Measurements from ENCODE around the gene SCFD2.

SCFD2 gene

DNA sequence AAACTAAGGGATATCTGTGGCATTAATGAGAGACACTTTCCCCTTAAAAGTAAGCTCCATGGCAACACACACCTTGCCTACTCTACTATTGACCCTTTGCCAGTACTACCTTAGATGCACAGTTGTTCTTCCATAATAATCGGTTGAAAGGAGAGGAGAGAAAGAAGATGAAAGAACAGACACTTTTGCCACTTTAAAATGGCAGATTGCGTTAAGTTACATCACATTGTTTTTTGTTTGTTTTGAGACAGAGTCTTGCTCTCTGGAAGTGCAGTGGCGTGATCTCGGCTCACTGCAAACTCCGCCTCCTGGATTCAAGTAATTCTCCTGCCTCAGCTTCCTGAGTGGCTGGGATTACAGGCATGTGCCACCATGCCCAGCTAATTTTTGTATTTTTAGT lies 239.8 kb downstream of the SCFD2 start:
- no peak for TF ChIP-seq GATA3 (IDR thresholded peaks at IDR 0.05; ENCODE audit: low read depth, low read length)
- TF ChIP-seq GATA2 (IDR thresholded peaks at IDR 0.05; ENCODE audit: low read depth, low read length): no peak

DNA sequence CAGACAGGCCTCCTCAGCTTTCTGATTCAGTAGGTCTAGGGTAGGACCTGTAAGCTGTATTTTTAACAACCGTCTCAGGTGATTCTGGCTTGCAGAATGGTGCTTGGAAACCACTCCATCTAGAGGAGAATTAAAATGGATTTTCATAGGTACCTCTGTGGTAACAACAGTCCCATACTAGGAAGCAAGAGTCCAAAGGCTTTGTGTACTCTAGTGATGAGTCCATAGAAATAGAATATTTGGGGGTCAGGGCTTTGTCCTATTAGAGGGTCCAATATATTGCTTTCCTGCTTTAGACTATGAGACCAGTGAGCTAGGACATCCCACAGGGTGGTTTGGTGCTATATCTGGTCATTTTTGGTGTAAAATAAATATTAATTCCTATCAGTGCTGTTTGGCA lies 242.0 kb downstream of the SCFD2 start:
- TF ChIP-seq GATA3 (IDR thresholded peaks at IDR 0.05; ENCODE audit: low read depth, low read length): no peak
- no peak for TF ChIP-seq GATA2 (IDR thresholded peaks at IDR 0.05; ENCODE audit: low read depth, low read length)

DNA sequence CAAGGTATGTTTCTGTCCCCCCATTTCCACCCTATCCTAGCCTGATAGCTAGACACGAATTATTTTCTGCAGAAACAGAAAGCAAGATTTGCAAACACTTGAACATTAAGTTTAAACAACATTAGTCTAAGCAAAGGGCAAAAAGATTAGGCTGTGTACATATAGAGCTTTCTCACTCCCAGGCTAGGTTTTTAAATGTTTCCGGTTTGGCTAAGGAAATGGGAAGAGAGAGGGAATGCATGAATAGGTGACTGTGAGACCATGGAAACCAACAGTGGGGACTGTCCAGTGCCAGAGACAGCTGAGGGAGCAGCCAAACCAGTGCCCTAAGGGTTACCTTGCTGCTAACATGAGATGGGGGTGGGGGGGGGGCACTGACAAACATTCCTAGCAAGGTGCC lies 242.7 kb downstream of the SCFD2 start:
- TF ChIP-seq GATA2 (IDR thresholded peaks at IDR 0.05; ENCODE audit: low read depth, low read length) (no peak), GATA3 (IDR thresholded peaks at IDR 0.05; ENCODE audit: low read depth, low read length) (no peak)

DNA sequence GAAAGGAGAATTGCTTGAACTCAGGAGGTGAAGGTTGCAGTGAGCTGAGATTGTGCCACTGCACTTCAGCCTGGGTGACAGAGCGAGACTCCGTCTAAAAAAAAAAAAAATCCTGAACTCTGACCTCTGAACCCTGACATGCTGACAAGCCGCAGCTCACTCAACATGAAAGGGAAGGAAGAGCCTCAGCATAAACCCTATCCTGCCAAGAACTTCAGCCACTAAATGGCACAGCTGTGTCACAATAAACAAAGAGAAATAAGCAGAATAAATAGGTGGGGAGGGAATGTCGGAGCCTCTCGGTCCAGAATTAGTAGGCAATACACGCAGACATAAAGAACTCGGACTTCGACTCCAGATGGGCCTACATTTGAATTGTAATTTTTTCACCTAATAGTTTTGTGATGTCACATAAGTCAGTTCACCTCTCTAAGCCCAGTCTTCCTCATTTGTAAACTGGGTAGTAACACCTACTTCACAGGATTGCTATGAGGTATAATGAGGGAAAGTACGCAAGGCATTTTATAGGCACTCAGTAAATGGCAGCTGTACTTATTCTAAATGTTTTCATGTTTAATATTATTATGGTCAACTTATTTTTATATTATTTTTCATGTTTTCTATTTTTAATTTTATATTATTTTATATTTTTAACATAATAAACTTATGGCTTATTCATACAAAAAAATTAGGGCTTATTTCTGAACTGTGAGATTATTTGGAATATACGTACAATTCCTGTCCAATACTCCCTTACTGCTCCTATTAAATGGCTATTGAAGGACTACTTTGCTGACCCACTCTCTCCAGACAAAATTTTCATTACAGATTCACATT lies 243.4 kb downstream of the SCFD2 start:
- TF ChIP-seq GATA3 (IDR thresholded peaks at IDR 0.05; ENCODE audit: low read depth, low read length) (no peak), GATA2 (IDR thresholded peaks at IDR 0.05; ENCODE audit: low read depth, low read length) (no peak)

DNA sequence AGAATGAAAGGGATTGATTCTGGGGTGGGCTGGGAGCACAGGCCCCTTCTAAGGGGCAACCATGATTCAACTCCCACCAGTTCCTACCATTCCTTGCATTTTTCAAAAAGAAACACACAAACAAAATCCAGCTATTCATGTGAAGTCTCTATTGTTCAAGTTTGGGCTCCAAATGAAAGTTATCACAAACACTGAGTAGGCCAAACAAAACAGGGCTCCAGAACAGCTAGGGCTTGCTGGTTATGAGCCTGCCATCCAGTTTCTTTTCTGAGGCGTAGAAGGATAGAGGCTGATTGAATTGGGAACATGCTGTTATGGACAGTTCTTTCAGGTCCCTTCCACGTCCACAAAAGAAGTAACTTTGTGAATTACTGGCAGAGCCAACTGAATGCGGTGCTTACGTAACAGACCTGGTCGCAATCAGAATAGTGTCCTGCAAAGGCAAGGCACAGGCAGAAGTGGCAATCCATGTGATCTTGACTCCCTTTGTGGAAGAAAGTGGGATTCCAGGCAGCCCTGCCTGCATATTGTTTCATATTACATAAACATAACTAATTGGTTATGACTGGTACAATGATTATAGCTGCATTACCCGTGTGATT lies 244.5 kb downstream of the SCFD2 start:
- no peak for TF ChIP-seq GATA3 (IDR thresholded peaks at IDR 0.05; ENCODE audit: low read depth, low read length)
- no peak for TF ChIP-seq GATA2 (IDR thresholded peaks at IDR 0.05; ENCODE audit: low read depth, low read length)

DNA sequence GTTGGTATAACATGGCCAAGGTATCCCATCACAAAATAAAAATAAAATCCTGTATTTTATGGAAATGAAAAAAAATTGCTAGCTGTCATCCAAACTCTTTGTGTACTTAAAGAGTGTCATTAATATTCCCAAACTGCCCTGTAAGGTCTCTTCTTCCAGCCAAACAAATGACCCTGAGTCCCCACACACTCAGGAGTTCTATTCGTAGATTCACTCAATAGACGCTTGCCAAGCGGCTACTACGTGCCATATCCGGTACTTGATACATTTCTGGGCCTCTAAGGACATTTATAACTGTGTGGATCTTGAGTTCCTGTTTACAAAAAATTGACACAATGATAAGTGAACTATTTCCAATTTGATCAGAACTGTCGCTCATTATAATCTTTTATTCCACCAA lies 245.1 kb downstream of the SCFD2 start:
- TF ChIP-seq GATA2 (IDR thresholded peaks at IDR 0.05; ENCODE audit: low read depth, low read length) (no peak), GATA3 (IDR thresholded peaks at IDR 0.05; ENCODE audit: low read depth, low read length) (no peak)

DNA sequence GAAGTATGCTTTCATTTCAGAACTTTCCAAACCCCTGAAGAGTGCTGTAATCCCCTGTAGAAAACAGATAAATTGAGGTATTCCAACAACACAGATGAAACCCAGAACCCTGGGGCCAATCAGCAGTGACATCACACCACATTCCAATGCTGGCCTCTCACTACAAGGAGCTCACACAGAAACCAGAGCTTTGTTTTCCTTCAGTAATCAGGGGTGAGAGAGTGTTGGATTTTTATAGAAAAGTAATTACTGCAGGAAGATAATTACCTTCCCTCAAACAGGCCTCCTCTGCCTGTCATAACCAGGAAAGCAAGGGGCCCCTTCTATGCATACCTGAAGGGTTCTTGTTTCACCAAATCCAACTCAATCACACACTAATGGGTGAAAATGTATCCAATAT lies 246.2 kb downstream of the SCFD2 start:
- no peak for TF ChIP-seq GATA2 (IDR thresholded peaks at IDR 0.05; ENCODE audit: low read depth, low read length)
- TF ChIP-seq GATA3 (IDR thresholded peaks at IDR 0.05; ENCODE audit: low read depth, low read length): no peak

DNA sequence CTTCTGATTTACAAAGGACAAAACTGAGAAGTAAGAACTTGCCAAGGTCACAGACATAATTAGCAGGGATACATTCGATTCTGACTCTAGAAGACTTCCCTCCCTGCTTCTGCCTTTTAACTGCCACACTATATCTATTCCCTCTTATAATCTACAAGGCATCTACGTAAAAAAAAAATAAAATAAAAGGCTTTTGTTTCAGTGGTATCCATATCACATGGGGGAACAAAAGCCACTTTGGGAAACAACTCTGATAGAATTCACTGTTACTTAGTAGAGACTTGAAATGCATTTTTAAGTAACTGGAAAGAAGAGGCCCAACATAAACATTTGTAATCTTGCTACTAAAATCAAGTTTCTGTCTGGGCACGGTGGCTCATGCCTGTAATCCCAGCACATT lies 247.2 kb downstream of the SCFD2 start:
- TF ChIP-seq GATA2 (IDR thresholded peaks at IDR 0.05; ENCODE audit: low read depth, low read length): no peak
- no peak for TF ChIP-seq GATA3 (IDR thresholded peaks at IDR 0.05; ENCODE audit: low read depth, low read length)

DNA sequence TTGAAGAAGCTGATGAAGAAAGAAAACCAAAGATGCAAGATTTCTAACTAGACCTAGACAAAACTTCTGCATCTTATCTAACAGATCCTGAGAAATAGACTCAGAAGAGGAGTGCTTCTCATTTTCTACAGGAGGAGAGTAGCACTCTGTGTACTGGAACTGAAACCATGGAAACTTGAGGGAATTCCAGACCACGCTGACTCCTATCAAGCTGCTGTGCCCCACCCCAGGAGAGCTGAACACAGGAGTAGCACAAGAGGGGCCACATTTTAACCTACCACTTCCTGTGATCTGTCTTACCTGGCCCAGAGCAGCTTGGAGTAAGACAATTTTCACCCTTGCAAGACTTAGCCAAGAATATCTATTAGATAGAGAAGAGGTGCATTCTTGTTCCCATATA lies 248.9 kb downstream of the SCFD2 start:
- TF ChIP-seq GATA2 (IDR thresholded peaks at IDR 0.05; ENCODE audit: low read depth, low read length) (no peak), GATA3 (IDR thresholded peaks at IDR 0.05; ENCODE audit: low read depth, low read length) (no peak)

DNA sequence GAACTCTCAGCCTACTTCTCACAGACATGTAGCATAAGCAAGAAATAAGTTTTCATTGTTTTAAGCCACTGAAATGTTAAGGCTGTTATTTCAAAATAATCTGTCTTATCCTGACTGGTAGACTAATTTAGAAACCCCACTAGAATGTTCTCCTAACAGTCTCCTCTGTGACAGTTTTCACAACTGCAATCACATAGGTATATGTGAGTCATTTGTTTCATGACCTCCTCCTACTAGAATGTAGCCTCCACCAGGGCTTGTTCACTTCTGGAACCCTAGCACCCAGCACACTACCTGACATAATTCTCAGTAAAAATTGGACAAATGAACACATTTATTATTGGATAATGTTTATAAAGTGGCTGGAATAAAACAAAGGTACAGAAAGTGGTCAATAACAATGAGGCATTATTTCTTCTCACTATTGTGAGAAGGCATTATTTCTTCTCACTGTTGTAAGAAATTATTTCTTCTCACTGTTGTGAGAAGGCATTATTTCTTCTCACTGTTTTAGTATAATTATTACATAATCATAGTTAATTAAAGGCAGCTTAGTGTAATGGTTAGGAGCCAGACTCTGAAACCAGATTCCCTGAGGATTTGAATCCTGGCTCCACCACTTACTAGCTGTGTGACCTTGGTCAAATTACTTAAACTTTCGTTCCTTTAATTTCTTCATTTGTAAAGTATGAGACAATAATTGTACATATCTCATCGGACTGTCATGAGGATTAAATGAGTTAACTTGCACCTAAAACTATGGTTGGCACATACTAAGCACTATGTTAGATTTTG lies 252.2 kb downstream of the SCFD2 start:
- TF ChIP-seq GATA2 (IDR thresholded peaks at IDR 0.05; ENCODE audit: low read depth, low read length) (no peak), GATA3 (IDR thresholded peaks at IDR 0.05; ENCODE audit: low read depth, low read length) (no peak)

DNA sequence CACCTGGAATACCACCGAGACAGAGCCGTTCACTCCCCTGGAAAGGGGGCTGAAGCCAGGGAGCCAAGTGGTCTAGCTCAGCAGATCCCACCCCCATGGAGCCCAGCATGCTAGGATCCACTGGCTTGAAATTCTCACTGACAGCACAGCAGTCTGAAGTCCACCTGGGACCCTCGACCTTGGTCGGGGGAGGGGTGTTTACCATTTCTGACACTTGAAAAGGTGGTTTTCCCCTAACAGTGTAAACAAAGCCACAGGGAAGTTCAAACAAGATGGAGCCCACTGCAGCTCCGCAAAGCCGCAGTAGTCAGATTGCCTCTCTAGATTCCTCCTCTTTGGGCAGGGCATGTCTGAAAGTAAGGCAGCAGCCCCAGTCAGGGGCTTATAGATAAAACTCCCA lies 260.5 kb downstream of the SCFD2 start:
- TF ChIP-seq GATA2 (IDR thresholded peaks at IDR 0.05; ENCODE audit: low read depth, low read length) (no peak), GATA3 (IDR thresholded peaks at IDR 0.05; ENCODE audit: low read depth, low read length) (no peak)

DNA sequence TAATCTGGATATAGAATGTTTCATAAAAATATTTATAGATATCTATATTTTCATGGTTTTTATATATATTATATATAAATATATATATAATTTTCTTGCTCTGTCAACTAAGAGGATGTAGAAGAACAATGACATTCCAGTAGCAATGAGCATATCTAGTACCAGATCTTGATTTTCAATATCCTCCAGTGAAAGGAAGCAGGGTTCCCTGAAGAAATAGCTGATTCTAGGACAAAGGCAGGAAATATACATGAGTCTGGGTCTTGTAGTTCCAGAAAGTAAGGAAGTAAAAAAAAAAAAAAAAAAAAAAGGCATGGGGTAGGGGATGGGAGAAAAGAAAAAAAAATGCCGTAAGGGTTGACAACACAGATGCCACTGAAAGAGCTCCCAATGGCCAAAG lies 262.4 kb downstream of the SCFD2 start:
- TF ChIP-seq GATA3 (IDR thresholded peaks at IDR 0.05; ENCODE audit: low read depth, low read length) (no peak), GATA2 (IDR thresholded peaks at IDR 0.05; ENCODE audit: low read depth, low read length) (no peak)

DNA sequence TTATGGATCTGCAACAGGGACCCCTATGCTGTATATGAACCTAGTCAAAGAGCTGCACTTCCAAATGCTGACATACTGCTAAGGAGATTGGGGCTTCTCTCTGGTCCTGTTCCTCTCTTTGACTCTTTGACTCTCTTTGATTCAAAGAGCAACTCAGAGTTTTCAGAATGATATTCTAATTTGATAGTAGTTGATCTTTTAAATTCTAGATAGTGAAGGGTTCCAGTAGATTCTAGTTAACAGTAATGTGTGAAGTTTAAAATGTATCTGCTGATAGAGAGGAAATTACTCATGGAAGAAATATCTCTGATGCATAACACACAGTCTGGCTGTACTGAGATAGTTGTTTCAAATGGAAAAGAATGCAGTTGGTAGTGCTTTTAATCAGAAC lies 264.7 kb downstream of the SCFD2 start:
- TF ChIP-seq GATA2 (IDR thresholded peaks at IDR 0.05; ENCODE audit: low read depth, low read length) (no peak), GATA3 (IDR thresholded peaks at IDR 0.05; ENCODE audit: low read depth, low read length) (no peak)

DNA sequence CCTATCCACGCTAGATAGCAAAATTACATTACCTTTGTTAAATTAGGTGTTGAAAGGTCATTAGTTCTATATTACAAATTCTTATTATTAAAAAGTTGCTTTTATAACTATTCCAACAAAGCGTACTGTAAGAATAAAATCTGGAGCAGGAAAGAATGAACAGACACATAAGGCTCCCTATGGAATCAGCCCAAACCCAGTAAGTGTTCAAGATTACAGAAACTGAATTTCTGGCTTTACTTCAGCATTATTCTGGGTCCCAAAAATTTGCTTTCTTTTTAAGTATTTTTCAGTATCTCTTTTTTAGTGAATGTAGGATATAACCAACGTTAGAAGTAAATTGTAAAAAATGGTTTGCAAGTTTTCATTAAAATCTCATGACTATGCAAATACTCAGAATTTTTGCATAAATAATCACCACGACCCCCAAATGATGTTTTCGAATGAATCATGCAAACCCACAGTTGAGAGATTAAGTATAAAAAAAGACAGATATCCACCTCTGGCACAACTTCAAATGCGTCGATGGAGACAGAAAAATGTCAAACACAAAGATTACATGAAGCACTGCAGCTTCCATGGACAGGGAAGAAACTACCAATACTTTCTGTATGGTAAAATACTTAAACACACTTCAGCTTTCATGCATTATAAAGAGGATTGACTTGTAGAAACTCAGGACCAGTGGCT lies 265.2 kb downstream of the SCFD2 start:
- TF ChIP-seq GATA3 (IDR thresholded peaks at IDR 0.05; ENCODE audit: low read depth, low read length) (no peak), GATA2 (IDR thresholded peaks at IDR 0.05; ENCODE audit: low read depth, low read length) (no peak)

All from SH-SY5Y (cell line).